NB4 (cell line): ENCODE results near the gene GADD45G.

Experiments
- POLR2A ChIP-seq: IDR thresholded peaks from 2 replicates; pipeline ENCODE4 v1.6.1; 2011; ENCODE audit warnings: mild to moderate bottlenecking; ENCODE audit not compliant: insufficient read length; ENCODE audit errors: extremely low read depth
- TF ChIP-seq, protein P1 (sequence below): IDR thresholded peaks from one replicate; pipeline ENCODE4 v1.5.1; 2012; ENCODE audit warnings: low read depth, low read length
- TF ChIP-seq, protein P2 (sequence below): IDR thresholded peaks from 2 replicates; pipeline ENCODE4 v1.6.1; 2011; ENCODE audit warnings: low read depth, low read length

DNA sequence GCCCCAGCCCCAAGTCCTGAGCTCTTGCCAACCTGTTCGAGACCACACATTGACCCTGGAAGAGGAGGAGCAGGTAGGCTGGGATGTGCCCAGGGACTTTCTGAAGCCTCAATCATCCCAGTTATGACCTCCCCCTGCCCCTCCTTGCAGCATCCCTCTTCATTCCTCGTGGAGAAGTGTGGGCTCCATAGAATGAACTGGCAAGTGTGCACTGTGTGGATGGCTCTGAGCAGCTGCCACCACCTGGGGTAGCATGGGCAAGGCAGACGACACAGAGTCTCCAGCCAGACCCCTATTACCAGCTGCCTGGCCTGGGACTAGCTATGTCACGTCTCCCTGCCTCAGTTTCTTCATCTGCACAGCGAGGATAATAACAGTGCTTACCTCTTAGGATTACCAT, 33.5 kb downstream of the GADD45G start:
- TF ChIP-seq, protein P1, sequence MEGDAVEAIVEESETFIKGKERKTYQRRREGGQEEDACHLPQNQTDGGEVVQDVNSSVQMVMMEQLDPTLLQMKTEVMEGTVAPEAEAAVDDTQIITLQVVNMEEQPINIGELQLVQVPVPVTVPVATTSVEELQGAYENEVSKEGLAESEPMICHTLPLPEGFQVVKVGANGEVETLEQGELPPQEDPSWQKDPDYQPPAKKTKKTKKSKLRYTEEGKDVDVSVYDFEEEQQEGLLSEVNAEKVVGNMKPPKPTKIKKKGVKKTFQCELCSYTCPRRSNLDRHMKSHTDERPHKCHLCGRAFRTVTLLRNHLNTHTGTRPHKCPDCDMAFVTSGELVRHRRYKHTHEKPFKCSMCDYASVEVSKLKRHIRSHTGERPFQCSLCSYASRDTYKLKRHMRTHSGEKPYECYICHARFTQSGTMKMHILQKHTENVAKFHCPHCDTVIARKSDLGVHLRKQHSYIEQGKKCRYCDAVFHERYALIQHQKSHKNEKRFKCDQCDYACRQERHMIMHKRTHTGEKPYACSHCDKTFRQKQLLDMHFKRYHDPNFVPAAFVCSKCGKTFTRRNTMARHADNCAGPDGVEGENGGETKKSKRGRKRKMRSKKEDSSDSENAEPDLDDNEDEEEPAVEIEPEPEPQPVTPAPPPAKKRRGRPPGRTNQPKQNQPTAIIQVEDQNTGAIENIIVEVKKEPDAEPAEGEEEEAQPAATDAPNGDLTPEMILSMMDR = no peak
- TF ChIP-seq POLR2A = no peak
- TF ChIP-seq, protein P2, sequence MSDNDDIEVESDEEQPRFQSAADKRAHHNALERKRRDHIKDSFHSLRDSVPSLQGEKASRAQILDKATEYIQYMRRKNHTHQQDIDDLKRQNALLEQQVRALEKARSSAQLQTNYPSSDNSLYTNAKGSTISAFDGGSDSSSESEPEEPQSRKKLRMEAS = no peak
